K562 (cell line): ENCODE measurements around the gene SELENOW. TPM values are rescaled to one million over a fixed set of nuclear protein-coding genes. Genes with fewer than 3 reads are reported as not detected.

Experiments
- MITF ChIP-seq: IDR thresholded peaks from 2 replicates; pipeline ENCODE4 v1.6.1; 2014; ENCODE audit warnings: antibody characterized with exemption
- SAFB ChIP-seq: fragments of 200-400 bp; formaldehyde crosslinking; IDR thresholded peaks from 2 replicates; pipeline ENCODE4 v1.6.1; 2017; ENCODE audit warnings: low read depth, low read length, borderline replicate concordance
- polyA plus RNA-seq, 8 experiments: library from polyadenylated mRNA; depleted of rRNA in 4 of 8; stranded (reverse) in 5 of 8; unstranded in 3 of 8; fragments of >200 nt; fragmentation: Nextera tagmentation in 2 of 8; fragmentation: Illumina TruSeq in 1 of 8; extraction: Ambion mirVana in 2 of 8; extraction: Trizol in 1 of 8; gene quantifications; 2 replicates each; pipeline versions ENCODE4 v1.2.1 to v1.2.3, GENCODE V29; 2011 to 2014; ENCODE audit warnings: inconsistent platforms in 1 of 8, missing spikeins in 1 of 8
- total RNA-seq, 7 experiments: library from RNA; depleted of rRNA in 6 of 7; stranded (reverse); fragments of >200 nt in 6 of 7; fragmentation: Illumina TruSeq in 2 of 7; extraction: Trizol in 2 of 7; gene quantifications; 2 replicates each; pipeline versions ENCODE4 v1.2.1 to v1.2.3, GENCODE V29; 2011 to 2021; ENCODE audit warnings: low replicate concordance in 1 of 7
- TF ChIP-seq, protein P1 (sequence below): fragments of 250-450 bp; sonication (Bioruptor Pico); IDR thresholded peaks from 2 replicates; pipeline ENCODE4 v1.4.0; 2020

The SELENOW gene
- total and polyA plus RNA-seq, 9 of the 15 experiments (the other 6 are each of a cell fraction or from before 2014, with no cell fraction given), result 91.9 to 279 (median 156) TPM

- TF ChIP-seq, protein P1, sequence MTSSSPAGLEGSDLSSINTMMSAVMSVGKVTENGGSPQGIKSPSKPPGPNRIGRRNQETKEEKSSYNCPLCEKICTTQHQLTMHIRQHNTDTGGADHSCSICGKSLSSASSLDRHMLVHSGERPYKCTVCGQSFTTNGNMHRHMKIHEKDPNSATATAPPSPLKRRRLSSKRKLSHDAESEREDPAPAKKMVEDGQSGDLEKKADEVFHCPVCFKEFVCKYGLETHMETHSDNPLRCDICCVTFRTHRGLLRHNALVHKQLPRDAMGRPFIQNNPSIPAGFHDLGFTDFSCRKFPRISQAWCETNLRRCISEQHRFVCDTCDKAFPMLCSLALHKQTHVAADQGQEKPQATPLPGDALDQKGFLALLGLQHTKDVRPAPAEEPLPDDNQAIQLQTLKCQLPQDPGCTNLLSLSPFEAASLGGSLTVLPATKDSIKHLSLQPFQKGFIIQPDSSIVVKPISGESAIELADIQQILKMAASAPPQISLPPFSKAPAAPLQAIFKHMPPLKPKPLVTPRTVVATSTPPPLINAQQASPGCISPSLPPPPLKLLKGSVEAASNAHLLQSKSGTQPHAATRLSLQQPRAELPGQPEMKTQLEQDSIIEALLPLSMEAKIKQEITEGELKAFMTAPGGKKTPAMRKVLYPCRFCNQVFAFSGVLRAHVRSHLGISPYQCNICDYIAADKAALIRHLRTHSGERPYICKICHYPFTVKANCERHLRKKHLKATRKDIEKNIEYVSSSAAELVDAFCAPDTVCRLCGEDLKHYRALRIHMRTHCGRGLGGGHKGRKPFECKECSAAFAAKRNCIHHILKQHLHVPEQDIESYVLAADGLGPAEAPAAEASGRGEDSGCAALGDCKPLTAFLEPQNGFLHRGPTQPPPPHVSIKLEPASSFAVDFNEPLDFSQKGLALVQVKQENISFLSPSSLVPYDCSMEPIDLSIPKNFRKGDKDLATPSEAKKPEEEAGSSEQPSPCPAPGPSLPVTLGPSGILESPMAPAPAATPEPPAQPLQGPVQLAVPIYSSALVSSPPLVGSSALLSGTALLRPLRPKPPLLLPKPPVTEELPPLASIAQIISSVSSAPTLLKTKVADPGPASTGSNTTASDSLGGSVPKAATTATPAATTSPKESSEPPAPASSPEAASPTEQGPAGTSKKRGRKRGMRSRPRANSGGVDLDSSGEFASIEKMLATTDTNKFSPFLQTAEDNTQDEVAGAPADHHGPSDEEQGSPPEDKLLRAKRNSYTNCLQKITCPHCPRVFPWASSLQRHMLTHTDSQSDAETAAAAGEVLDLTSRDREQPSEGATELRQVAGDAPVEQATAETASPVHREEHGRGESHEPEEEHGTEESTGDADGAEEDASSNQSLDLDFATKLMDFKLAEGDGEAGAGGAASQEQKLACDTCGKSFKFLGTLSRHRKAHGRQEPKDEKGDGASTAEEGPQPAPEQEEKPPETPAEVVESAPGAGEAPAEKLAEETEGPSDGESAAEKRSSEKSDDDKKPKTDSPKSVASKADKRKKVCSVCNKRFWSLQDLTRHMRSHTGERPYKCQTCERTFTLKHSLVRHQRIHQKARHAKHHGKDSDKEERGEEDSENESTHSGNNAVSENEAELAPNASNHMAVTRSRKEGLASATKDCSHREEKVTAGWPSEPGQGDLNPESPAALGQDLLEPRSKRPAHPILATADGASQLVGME (CRISPR knock-in tag), result no peak
- no peak for TF ChIP-seq SAFB
- no peak for TF ChIP-seq MITF
Measured at GRCh38 chr19:47778954-47779351, 450 bp downstream of the SELENOW start (continued).
